ENCODE results near the gene CRPPA. TPM values are rescaled to one million over a fixed set of nuclear protein-coding genes. Genes with fewer than 3 reads are reported as not detected.
"Not testable (repeated sequence)": the region's sequence is repeated elsewhere in the genome, so short reads cannot be mapped to it uniquely, and the experiment has no call there.

CRPPA gene
- total RNA-seq, 8 experiments from 2014 or later: 1.0 to 2.6 (median 1.7) TPM

- no peak overlapping the region for H3K27ac ChIP-seq
- H3K4me1 ChIP-seq (replicated peaks in 1 of 2): no peaks in the 10 kb centered on the region
- ATAC-seq (replicated peaks in 6 of 8): no peak
- 71 to 99% (median 91%) methylated on average over 4 to 37 of the region's 47 CpGs for WGBS, 10 experiments
- in situ Hi-C loops (cut with MboI; ENCODE audit: low pct_unique_long_range_greater_than_20kb in 2 of 9, low sequenced_read_pairs in 9 of 9, unreplicated experiment in 9 of 9): no loop called here
- no peak overlapping the region for H3K4me3 ChIP-seq
These were observed 21.1 kb downstream of the CRPPA start for GRCh38 chr7:16399916-16400892.

- no peak overlapping the region for H3K4me3 ChIP-seq
- in situ Hi-C loops (cut with MboI; ENCODE audit: low pct_unique_long_range_greater_than_20kb in 2 of 9, low sequenced_read_pairs in 9 of 9, unreplicated experiment in 9 of 9): no loop called here
- 87 to 100% (median 96%) methylated on average over 3 to 22 of the region's 32 CpGs for WGBS, 10 experiments
These were observed 22.0 kb downstream of the CRPPA start for GRCh38 chr7:16399265-16399831.

GRCh38 chr7:16398146-16399017 lies 23.0 kb downstream of the CRPPA start:
- WGBS, 10 experiments: 75 to 96% (median 91%) methylated on average over 4 to 39 of the region's 46 CpGs

More at GRCh38 chr7:16399265-16399831, 22.0 kb downstream of the CRPPA start:
- Histone ChIP-seq H3K4me1 (replicated peaks in 1 of 2) (no peaks in the 10 kb centered on the region), H3K27ac (no peak overlapping the region)
- ATAC-seq (replicated peaks in 6 of 8): no peak

GRCh38 chr7:16397501-16398145 lies 23.7 kb downstream of the CRPPA start:
- no peak overlapping the region for H3K4me3 ChIP-seq
- no peak for ATAC-seq (replicated peaks in 6 of 8)
- in situ Hi-C loops (cut with MboI; ENCODE audit: low pct_unique_long_range_greater_than_20kb in 2 of 9, low sequenced_read_pairs in 9 of 9, unreplicated experiment in 9 of 9): no loop called here
- WGBS, 10 experiments: 80 to 100% (median 93%) methylated on average over 3 to 33 of the region's 33 CpGs; no CpG with 5 or more reads in 1 of the 10 experiments
- H3K4me1 ChIP-seq (replicated peaks in 1 of 2): no peaks in the 10 kb centered on the region
- no peak overlapping the region for H3K27ac ChIP-seq

More at GRCh38 chr7:16398146-16399017, 23.0 kb downstream of the CRPPA start:
- H3K27ac ChIP-seq: no peak overlapping the region
- in situ Hi-C loops (cut with MboI; ENCODE audit: low pct_unique_long_range_greater_than_20kb in 2 of 9, low sequenced_read_pairs in 9 of 9, unreplicated experiment in 9 of 9): no loop called here
- no peaks in the 10 kb centered on the region for H3K4me1 ChIP-seq (replicated peaks in 1 of 2)
- ATAC-seq (replicated peaks in 6 of 8): no peak
- H3K4me3 ChIP-seq: no peak overlapping the region

DNA sequence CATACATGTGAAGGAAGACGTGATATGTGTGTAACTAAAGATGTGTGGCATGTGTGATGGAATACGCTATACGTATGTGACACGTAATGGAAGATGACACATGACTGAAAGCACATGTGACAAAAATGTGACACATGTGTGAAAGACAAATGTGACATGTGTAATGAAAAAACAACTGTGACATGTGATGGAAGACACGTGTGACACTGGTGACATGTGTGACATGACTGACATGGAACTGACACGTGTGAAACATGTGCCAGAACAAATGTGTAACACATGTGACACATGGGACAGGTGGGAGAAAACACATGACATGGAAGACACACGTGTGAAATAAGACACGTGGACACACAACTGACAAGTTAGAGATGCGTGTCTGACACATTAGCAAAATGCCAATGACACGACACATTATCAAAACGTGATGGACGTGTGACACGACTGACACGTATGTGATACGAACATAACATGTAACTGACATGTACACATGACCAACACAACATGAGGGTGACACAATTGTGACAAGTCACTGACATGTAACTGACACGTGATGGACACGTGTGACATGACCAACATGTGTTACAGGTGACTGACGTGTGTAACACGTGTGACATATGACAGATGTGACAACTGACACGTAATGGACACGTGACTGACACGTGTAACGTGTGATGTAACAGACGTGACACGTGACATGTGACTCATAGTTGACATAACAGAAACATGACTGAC lies 24.4 kb downstream of the CRPPA start:
- Histone ChIP-seq H3K4me1 (replicated peaks in 1 of 2) (no peaks in the 10 kb centered on the region), H3K4me3 (no peak overlapping the region), H3K27ac (no peak overlapping the region)
- ATAC-seq (replicated peaks in 6 of 8): no peak
- in situ Hi-C loops (cut with MboI; ENCODE audit: low pct_unique_long_range_greater_than_20kb in 2 of 9, low sequenced_read_pairs in 9 of 9, unreplicated experiment in 9 of 9): no loop called here
- WGBS, 10 experiments: 85 to 100% (median 89%) methylated on average over 4 to 20 of the region's 25 CpGs; no CpG with 5 or more reads in 1 of the 10 experiments

DNA sequence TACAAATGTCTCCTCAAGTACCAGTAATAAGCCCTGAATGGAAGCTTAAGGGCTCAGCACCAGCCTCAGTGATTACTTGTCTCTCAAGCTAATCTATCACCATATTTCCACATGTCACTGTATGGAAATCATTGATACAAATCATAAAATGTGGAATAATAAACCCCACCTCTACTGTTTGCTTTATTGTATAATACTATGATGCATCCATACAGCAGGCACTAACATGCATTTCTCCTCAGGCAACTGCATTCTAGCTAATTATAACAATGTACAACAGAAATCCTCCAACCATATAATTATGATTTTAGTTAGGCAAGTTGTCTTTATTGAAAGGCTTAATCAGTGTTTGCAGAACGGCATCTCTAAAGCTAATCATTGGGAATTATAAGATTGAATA lies 26.2 kb downstream of the CRPPA start:
- no peak for ATAC-seq (replicated peaks in 6 of 8)
- Histone ChIP-seq H3K4me3 (no peak overlapping the region), H3K27ac (no peak overlapping the region), H3K4me1 (replicated peaks in 1 of 2) (no peaks in the 10 kb centered on the region)
- WGBS, 10 experiments: 43 to 100% (median 94%) methylated on average over 1 of the region's 1 CpG; no CpG with 5 or more reads in 4 of the 10 experiments
- in situ Hi-C loops (cut with MboI; ENCODE audit: low pct_unique_long_range_greater_than_20kb in 2 of 9, low sequenced_read_pairs in 9 of 9, unreplicated experiment in 9 of 9): no loop called here

DNA sequence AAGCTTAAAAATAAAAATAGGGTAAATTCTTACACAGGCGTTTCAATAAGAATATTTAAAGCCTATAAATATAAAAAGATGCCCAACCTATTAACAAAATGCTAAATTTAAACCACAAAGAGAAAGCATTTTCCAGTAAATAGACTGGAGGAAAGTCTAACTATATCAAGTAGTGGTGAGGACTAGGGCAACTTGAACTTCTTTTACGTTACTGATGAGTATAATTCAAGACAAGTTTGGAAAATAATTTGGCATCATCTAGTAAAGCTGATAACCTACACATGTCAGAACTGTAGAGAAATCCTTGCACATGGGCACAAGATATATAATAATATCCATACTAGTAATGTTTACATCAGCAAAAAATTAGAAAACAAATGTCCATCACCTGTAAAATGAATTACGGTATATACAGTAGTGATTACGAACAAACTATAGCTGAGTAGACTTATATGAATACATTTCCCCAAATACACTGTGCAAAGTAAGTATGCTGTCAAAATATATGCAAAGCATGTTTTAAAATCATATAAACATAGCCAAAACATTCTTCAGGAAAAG lies 27.4 kb downstream of the CRPPA start:
- no peak for ATAC-seq (replicated peaks in 6 of 8)
- Histone ChIP-seq H3K4me3 (no peak overlapping the region), H3K27ac (no peak overlapping the region), H3K4me1 (replicated peaks in 1 of 2) (no peaks in the 10 kb centered on the region)
- in situ Hi-C loops (cut with MboI; ENCODE audit: low pct_unique_long_range_greater_than_20kb in 2 of 9, low sequenced_read_pairs in 9 of 9, unreplicated experiment in 9 of 9): no loop called here
- 70 to 100% (median 92%) methylated on average over 2 to 4 of the region's 4 CpGs for WGBS, 10 experiments

DNA sequence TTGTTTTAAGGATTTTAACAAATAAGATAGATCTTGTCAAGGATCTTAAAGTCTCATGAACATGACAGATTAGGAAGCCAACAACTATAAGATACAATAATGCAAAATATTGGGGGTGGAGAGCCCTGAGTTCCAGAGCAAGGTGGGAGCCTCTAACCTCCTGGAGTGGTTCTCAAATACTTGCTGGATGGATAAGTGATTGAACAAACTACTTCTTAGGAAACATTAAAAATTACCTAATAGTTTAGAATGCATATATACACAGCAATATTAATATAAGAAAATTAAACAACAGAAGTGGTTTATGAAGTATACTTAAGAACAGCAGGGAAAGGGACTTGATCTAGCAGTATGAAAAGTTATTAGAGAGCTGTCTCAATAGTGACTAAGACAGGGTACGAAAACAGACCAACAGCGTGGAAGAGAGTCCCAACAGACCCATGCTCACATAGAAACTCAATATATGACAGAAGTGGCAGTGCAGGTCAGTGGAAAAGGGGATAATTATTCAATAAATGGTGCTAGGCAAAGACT lies 28.3 kb downstream of the CRPPA start:
- H3K27ac ChIP-seq: no peak overlapping the region
- WGBS, 10 experiments: 57 to 100% (median 87%) methylated on average over 1 to 2 of the region's 2 CpGs; no CpG with 5 or more reads in 2 of the 10 experiments
- in situ Hi-C loops (cut with MboI; ENCODE audit: low pct_unique_long_range_greater_than_20kb in 2 of 9, low sequenced_read_pairs in 9 of 9, unreplicated experiment in 9 of 9): no loop called here
- H3K4me3 ChIP-seq: no peak overlapping the region
- no peak for ATAC-seq (replicated peaks in 6 of 8)
- no peaks in the 10 kb centered on the region for H3K4me1 ChIP-seq (replicated peaks in 1 of 2)

- ATAC-seq (replicated peaks in 6 of 8); in situ Hi-C loops (cut with MboI; ENCODE audit: low pct_unique_long_range_greater_than_20kb in 2 of 9, low sequenced_read_pairs in 9 of 9, unreplicated experiment in 9 of 9); H3K4me1 ChIP-seq (replicated peaks in 1 of 2); H3K27ac ChIP-seq; H3K4me3 ChIP-seq: not testable (repeated sequence)
- 60 to 100% (median 98%) methylated on average over 1 to 4 of the region's 18 CpGs; no CpG with 5 or more reads in 6 of the 10 experiments for WGBS, 10 experiments
These were observed 37.6 kb downstream of the CRPPA start for GRCh38 chr7:16383786-16384185.

DNA sequence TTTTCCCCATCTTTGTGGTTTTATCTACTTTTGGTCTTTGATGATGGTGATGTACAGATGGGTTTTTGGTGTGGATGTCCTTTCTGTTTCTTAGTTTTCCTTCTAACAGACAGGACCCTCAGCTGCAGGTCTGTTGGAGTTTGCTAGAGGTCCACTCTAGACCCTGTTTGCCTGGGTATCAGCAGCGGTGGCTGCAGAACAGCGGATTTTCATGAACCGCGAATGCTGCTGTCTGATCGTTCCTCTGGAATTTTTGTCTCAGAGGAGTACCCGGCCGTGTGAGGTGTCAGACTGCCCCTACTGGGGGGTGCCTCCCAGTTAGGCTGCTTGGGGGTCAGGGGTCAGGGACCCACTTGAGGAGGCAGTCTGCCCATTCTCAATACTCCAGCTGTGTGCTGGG lies 38.2 kb downstream of the CRPPA start:
- H3K27ac ChIP-seq; ATAC-seq (replicated peaks in 6 of 8); in situ Hi-C loops (cut with MboI; ENCODE audit: low pct_unique_long_range_greater_than_20kb in 2 of 9, low sequenced_read_pairs in 9 of 9, unreplicated experiment in 9 of 9); H3K4me3 ChIP-seq; H3K4me1 ChIP-seq (replicated peaks in 1 of 2): not testable (repeated sequence)
- no CpG with 5 or more reads among the region's 7 CpGs for WGBS, 10 experiments
